ENCODE results near the gene PNCK. TPM values are rescaled to one million over a fixed set of nuclear protein-coding genes. Genes with fewer than 3 reads are reported as not detected.

The PNCK gene
- total RNA-seq, 2 donors from 2014 or later: 1.9 to 11.1 TPM

DNA sequence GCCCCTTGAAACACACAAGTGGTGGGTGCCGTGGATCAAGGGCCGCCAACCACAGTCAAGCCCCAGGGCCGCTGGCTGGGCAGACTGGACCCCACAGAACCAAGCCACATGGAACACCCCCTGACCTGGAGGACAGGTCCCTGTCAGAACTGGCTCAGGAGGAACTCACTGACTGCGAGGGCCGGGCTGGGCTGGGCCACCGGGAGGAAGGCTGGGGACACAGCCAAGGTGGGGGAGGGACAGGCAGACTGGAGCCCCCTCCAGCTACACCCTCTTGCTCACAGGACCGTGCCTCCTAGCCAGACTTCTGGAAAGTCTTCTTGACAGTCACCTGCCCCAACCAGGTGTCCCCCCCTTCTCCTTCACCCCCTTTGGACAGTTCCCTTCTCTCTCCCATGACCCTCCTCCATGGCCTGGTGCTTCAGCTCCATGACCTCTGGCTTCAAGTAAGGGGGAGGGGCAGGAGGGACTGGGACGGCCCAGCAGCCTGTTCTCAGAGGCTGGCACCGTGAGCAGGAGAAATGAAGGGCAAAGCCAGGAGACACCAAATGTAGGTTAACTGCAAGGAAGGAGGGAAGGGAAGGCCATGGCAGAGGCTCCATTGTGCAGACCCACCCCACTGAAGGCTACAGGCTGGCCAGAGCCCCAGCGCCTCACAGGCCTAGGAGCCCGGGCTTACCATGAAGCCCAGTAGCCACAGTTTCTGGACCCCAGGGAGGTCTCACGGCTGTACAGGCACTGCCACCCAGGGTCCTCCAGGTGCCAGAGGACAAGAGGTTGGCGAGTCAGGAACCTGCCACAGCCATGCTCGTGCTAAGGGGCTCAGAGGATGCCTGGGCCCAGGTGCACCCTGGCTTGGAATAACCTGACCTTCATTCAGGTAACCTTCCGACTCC is 49.2 kb downstream of the PNCK start:
- intact Hi-C loops (cut with DNase I): no loop called here
- H3K9me3 ChIP-seq: no peaks in the 10 kb centered on the region
- H3K36me3 ChIP-seq: no peaks in the 10 kb centered on the region
- H3K27ac ChIP-seq: no peak overlapping the region
- TF ChIP-seq, protein P1, sequence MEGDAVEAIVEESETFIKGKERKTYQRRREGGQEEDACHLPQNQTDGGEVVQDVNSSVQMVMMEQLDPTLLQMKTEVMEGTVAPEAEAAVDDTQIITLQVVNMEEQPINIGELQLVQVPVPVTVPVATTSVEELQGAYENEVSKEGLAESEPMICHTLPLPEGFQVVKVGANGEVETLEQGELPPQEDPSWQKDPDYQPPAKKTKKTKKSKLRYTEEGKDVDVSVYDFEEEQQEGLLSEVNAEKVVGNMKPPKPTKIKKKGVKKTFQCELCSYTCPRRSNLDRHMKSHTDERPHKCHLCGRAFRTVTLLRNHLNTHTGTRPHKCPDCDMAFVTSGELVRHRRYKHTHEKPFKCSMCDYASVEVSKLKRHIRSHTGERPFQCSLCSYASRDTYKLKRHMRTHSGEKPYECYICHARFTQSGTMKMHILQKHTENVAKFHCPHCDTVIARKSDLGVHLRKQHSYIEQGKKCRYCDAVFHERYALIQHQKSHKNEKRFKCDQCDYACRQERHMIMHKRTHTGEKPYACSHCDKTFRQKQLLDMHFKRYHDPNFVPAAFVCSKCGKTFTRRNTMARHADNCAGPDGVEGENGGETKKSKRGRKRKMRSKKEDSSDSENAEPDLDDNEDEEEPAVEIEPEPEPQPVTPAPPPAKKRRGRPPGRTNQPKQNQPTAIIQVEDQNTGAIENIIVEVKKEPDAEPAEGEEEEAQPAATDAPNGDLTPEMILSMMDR (IDR thresholded peaks at IDR 0.05): no peak
- H3K27me3 ChIP-seq: peaks cover 4% of the 10 kb centered on the region
- H3K4me1 ChIP-seq: no peaks in the 10 kb centered on the region
- no peak for DNase-seq
- H3K4me3 ChIP-seq: no peak overlapping the region
- no peak overlapping the region for H3K9ac ChIP-seq (ENCODE audit: low read depth in 2 of 2, low read length in 2 of 2)

DNA sequence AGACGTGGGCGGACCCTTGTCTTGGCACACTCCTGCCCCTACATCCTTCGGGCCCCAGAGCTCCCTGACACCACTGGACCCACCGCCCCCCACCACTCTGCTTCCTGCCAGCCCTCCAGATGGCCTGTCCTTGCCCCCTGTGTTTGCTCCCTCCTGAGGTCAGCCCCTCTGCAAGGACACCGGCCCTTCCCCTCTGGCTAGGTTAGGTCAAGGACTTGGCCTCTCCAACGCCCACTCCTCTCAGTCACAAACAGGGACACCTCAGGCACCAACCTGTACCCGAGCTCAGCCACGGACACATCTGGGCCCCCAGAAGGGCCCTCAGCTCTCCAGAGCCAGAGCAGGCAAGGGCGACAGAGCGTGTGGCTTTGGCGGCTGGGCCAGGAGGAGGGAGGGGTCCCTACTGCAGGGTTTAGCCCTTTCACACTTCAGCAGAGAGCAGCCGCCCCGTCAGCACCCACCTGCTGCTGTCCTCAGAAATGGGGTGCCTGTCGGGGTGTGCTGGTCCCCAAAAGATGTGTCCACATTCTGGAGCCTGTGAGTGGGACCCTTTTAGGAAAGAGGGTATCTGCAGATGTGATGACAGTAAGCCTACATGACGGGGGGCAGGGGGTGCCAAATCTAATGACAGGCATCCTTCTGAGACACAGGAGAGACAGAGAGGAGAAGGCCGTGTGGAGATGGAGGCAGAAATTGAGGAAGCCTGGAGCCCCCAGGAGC is 50.1 kb downstream of the PNCK start:
- H3K36me3 ChIP-seq: no peaks in the 10 kb centered on the region
- H3K27ac ChIP-seq: no peak overlapping the region
- no peaks in the 10 kb centered on the region for H3K9me3 ChIP-seq
- no peak for DNase-seq
- TF ChIP-seq, protein P1 (IDR thresholded peaks at IDR 0.05): no peak
- no peak overlapping the region for H3K4me3 ChIP-seq
- intact Hi-C loops (cut with DNase I): no loop called here
- no peak overlapping the region for H3K9ac ChIP-seq (ENCODE audit: low read depth in 2 of 2, low read length in 2 of 2)
- peaks cover 4% of the 10 kb centered on the region for H3K27me3 ChIP-seq
- no peaks in the 10 kb centered on the region for H3K4me1 ChIP-seq

DNA sequence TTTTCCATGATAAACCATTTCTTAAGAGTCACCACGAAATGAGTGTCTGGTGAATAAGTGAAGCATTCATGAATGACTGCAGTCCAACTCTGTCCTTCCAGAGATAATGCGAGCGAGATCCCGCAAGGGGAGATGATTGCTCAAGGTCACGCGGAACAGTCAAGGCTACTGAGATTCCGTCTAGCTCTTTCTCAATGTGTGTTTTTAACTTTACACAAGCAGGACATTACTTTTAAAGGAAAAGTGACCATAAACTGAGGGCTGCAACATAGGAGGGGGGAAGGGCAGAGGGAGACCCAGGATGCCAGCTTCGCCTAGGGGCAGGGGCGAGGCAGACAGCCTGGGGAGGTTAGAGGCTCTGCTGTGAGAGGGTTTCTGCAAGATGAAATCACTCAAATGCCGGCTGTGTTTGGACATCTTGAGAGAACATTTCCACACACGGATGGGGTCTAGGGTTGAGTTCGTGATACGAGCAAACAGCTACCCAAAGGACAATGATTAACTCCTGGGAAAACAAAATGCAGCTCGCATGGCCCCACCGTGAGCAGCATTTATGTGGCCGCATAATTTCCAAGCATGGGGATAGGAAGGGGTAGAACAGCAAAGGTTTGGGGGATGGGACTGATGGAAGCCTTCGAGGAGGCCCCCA is 50.8 kb downstream of the PNCK start:
- Histone ChIP-seq H3K4me1 (no peaks in the 10 kb centered on the region), H3K27me3 (peaks cover 4% of the 10 kb centered on the region), H3K27ac (no peak overlapping the region), H3K36me3 (no peaks in the 10 kb centered on the region), H3K9me3 (no peaks in the 10 kb centered on the region), H3K4me3 (no peak overlapping the region), H3K9ac (ENCODE audit: low read depth in 2 of 2, low read length in 2 of 2) (no peak overlapping the region)
- intact Hi-C loops (cut with DNase I): no loop called here
- no peak for DNase-seq
- TF ChIP-seq, protein P1 (IDR thresholded peaks at IDR 0.05): no peak

DNA sequence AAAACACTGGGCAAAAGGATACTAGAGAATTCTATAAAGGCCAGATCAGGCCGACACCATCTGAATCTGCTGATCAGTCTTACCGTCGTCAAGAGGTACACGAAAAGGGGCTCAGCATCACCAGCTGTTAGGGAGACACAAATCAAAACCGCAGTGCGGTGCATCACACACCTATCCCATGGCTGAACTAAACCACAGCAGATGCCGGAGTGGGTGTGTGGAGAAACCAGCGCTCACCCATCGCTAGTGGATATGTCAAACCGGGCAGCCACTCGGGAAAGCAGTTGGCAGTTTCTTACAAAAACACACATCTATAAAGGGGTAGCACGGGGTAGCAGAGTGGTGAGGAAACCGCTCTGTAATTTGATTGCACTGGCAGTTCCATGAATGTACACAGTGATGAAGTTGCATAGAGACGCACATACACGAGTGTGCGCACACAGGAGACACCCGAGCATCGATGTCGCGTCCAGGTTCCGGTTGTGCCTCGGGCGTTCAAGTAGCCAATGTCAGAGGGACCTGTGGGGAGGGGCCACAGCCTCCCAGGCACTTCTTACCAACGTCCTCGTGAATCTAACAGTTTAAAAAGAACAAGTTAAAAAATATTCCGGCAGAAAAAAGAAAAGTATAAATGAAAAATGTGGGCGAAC is 51.5 kb downstream of the PNCK start:
- TF ChIP-seq, protein P1 (IDR thresholded peaks at IDR 0.05): no peak
- Histone ChIP-seq H3K4me1 (no peaks in the 10 kb centered on the region), H3K36me3 (no peaks in the 10 kb centered on the region), H3K27me3 (peaks cover 4% of the 10 kb centered on the region), H3K4me3 (no peak overlapping the region), H3K9me3 (no peaks in the 10 kb centered on the region), H3K27ac (no peak overlapping the region), H3K9ac (ENCODE audit: low read depth in 2 of 2, low read length in 2 of 2) (no peak overlapping the region)
- DNase-seq: no peak
- intact Hi-C loops (cut with DNase I): no loop called here

DNA sequence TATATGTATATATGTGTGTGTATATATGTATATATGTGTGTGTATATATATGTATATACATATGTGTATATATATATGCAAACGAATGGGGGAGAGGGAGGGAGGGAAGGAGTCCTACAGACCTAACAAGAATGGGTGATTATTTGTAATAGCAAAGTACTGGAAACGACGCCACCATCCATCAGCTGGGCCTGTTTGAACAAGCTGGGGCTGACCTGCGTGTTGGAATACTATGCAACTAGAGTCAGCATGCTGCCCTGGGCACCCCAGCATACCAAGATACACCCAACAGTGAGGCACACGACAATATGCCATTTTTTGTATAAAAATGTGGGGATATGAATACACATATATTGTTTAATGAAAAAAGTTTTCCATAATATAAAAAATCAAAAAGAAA is 53.0 kb downstream of the PNCK start:
- Histone ChIP-seq H3K27me3 (no peaks in the 10 kb centered on the region), H3K36me3 (no peaks in the 10 kb centered on the region), H3K9me3 (no peaks in the 10 kb centered on the region), H3K9ac (ENCODE audit: low read depth in 2 of 2, low read length in 2 of 2) (no peak overlapping the region), H3K4me1 (no peaks in the 10 kb centered on the region), H3K4me3 (no peak overlapping the region), H3K27ac (no peak overlapping the region)
- no peak for DNase-seq
- TF ChIP-seq, protein P1 (IDR thresholded peaks at IDR 0.05): no peak
- intact Hi-C loops (cut with DNase I): no loop called here
